ENCODE data around the gene VPS37B. TPM values are rescaled to one million over a fixed set of nuclear protein-coding genes. Genes with fewer than 3 reads are reported as not detected.

The VPS37B gene
- total and polyA plus RNA-seq, 2 of the 8 experiments (the other 6 are each of a cell fraction or from before 2014, with no cell fraction given) = 11.9 to 15.7 TPM

DNA sequence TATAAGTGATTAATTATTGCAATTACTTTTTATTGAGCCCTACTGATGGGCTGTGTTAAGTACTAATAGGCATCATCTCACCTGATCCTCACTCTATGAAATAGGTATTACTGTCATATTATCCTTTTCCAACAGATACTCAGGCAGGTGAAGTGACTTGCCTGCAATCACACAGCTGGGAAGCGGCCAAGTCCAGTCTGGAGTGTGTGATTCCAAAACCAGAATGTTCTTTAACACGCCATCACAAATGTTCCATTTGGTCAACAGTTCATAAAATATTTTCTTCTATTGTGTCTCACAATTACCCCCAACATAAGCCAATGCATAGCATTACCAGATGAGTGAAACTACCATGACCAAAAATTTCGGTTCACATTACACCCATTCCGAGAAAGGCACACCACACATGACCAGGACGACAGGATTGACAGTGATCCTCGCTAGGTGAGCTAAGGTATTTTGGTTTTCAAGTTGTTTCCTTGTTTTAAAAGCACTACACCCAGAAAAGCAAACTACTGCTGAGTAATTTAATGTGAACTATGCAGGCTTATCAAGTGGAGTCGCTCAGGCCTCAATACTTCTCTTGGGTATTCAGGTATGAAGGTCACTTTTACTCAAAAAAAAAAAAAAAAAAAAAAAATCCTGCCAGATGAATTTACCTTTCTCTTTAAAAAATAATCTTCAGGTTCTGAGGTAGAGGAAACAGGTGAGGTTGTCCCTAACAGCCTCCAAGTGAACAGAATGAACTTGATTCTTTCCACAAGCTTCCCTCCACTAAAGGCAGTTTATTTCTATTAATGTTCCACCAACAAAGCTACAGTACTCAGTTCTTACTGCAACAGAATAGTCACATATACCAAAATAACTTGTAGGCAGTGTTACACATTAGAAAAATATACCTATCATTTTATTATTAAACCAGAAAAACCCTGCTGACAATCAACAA lies 2.4 kb downstream of the VPS37B start:
- CTCF ChIA-PET (ENCODE audit: partially characterized antibody) = interaction anchor here (0.5 to 2.7 kb wide), 7 partner anchors 11 to 545 kb away, joined by 3 to 8 read pairs (median 4); no protein-coding TSS in a partner anchor
- POLR2A ChIA-PET (ENCODE audit: partially characterized antibody) = interaction anchor here (0.6 kb wide), 2 partner anchors 25 to 168 kb away, joined by 3 read pairs; no protein-coding TSS in a partner anchor
- peaks cover 0 to 46% of the 10 kb centered on the region in 2 experiments; a peak in 2 of 4 replicates for H3K79me2 ChIP-seq (ENCODE audit: control insufficient read depth in 1 of 2, insufficient read depth in 2 of 2, low read length in 2 of 2)
- TF ChIP-seq BRCA1 (IDR thresholded peaks at IDR 0.05; ENCODE audit: low read depth, low read length) (no peak), SIX5 (IDR thresholded peaks at IDR 0.05; ENCODE audit: low read depth, low read length) (no peak), ZNF274 (IDR thresholded peaks at IDR 0.05; ENCODE audit: borderline replicate concordance, extremely low read depth, low read length) (no peak), MAFK (IDR thresholded peaks at IDR 0.05; ENCODE audit: low read depth, low read length) (no peak), YY1 (IDR thresholded peaks at IDR 0.05; ENCODE audit: low read depth, low read length) (no peak), RFX5 (IDR thresholded peaks at IDR 0.05; ENCODE audit: borderline replicate concordance, low read depth, low read length) (no peak), JUN (IDR thresholded peaks at IDR 0.05; ENCODE audit: low read depth, low read length) (no peak), KDM1A (IDR thresholded peaks at IDR 0.05; ENCODE audit: borderline replicate concordance, low read length) (no peak), RBBP5 (IDR thresholded peaks at IDR 0.05; ENCODE audit: borderline replicate concordance, low read depth, low read length) (no peak)
- TF ChIP-seq, protein P1, sequence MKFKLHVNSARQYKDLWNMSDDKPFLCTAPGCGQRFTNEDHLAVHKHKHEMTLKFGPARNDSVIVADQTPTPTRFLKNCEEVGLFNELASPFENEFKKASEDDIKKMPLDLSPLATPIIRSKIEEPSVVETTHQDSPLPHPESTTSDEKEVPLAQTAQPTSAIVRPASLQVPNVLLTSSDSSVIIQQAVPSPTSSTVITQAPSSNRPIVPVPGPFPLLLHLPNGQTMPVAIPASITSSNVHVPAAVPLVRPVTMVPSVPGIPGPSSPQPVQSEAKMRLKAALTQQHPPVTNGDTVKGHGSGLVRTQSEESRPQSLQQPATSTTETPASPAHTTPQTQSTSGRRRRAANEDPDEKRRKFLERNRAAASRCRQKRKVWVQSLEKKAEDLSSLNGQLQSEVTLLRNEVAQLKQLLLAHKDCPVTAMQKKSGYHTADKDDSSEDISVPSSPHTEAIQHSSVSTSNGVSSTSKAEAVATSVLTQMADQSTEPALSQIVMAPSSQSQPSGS (IDR thresholded peaks at IDR 0.05; ENCODE audit: low read length) = no peak

More for the DNA sequence above, 2.4 kb downstream of the VPS37B start:
- Histone ChIP-seq H3K4me2 (ENCODE audit: insufficient read depth in 1 of 2, low read depth in 2 of 2, low read length in 2 of 2) (peak overlapping the region in 1 of 2 experiments; percentile 69; a peak in 1 of 4 replicates), H2AFZ (ENCODE audit: low read length) (no peak overlapping the region), H3K56ac (replicated peaks; ENCODE audit: insufficient read length, low read depth, low read length) (no peak overlapping the region), H3K23ac (ENCODE audit: insufficient read length) (no peak overlapping the region), H3K14ac (ENCODE audit: insufficient read length) (no peak overlapping the region), H4K20me1 (replicated peaks in 1 of 2; ENCODE audit: control insufficient read depth in 1 of 2, insufficient read depth in 2 of 2, low read length in 2 of 2) (peaks cover 4 to 13% of the 10 kb centered on the region in 2 experiments), H4K5ac (ENCODE audit: insufficient read length, low read depth, low read length) (no peak overlapping the region), H2BK20ac (ENCODE audit: low read length) (no peak overlapping the region), H3K36me3 (ENCODE audit: control insufficient read depth in 2 of 4, insufficient read depth in 4 of 4, low read length in 3 of 4) (no peaks in the 10 kb centered on the region), H3K79me1 (ENCODE audit: low read depth, low read length) (no peaks in the 10 kb centered on the region; the same call in 1 of the 2 replicates), H3K4me1 (replicated peaks in 1 of 4; ENCODE audit: control insufficient read depth in 3 of 4, insufficient read depth in 4 of 4, low read length in 3 of 4) (peaks cover 7 to 23% (median 10%) of the 10 kb centered on the region in 4 experiments), H3K27me3 (replicated peaks in 1 of 4; ENCODE audit: control insufficient read depth in 3 of 4, extremely low read depth in 1 of 4, insufficient read depth in 3 of 4, low read length in 3 of 4) (peaks cover 3 to 28% (median 20%) of the 10 kb centered on the region in 4 experiments), H3K9me3 (ENCODE audit: insufficient read depth in 2 of 2, low read depth in 1 of 2, low read length in 1 of 2) (no peaks in the 10 kb centered on the region), H2AK5ac (ENCODE audit: low read depth, low read length) (no peak overlapping the region; the same call in 1 of the 2 replicates), H3K18ac (ENCODE audit: extremely low read depth, low read length) (no peak overlapping the region), H2BK5ac (ENCODE audit: low read depth, low read length) (no peak overlapping the region), H3K27ac (ENCODE audit: low read depth, low read length) (no peak overlapping the region), H4K91ac (replicated peaks; ENCODE audit: insufficient read length, low read length) (no peak overlapping the region), H4K8ac (ENCODE audit: extremely low read depth, insufficient read depth, low read length) (no peak overlapping the region), H3K4ac (replicated peaks; ENCODE audit: insufficient read length, low read depth, low read length) (no peak overlapping the region), H3K9ac (replicated peaks in 1 of 4; ENCODE audit: extremely low read depth in 1 of 4, low read depth in 3 of 4, low read length in 3 of 4) (no peak overlapping the region; a peak in 1 of 7 replicates), H2BK15ac (ENCODE audit: low read length) (no peak overlapping the region), H3K23me2 (ENCODE audit: low read depth, low read length) (peaks cover 4% of the 10 kb centered on the region; the same call in 1 of the 2 replicates), H2BK12ac (ENCODE audit: low read depth, low read length) (no peak overlapping the region), H3K4me3 (ENCODE audit: extremely low read depth in 1 of 4, insufficient read depth in 2 of 4, low read depth in 3 of 4, low read length in 4 of 4) (no peak overlapping the region), H2BK120ac (replicated peaks; ENCODE audit: low read depth, low read length) (no peak overlapping the region)
- 92% methylated on average over 7 of the region's 7 CpGs; no CpG with 5 or more reads in 1 of the 2 experiments for WGBS, 2 experiments (ENCODE audit: extremely low coverage in 1 of 2, insufficient coverage in 1 of 2, insufficient read length in 1 of 2, insufficient replicate concordance in 2 of 2, low coverage in 1 of 2, low lambda C conversion rate in 2 of 2, missing lambda C conversion rate in 1 of 2)
- FAIRE-seq (no peak), DNase-seq (ENCODE audit: low read depth in 1 of 2, low spot score in 2 of 2) (no peak)

Data from H1 (cell line).